GM23338 (cell line): Measurements from ENCODE around the gene HNF4A. TPM values are rescaled to one million over a fixed set of nuclear protein-coding genes. Genes with fewer than 3 reads are reported as not detected.

Experiments used
- ATAC-seq: fragments of 200-7000 bp; cut with Tn5 transposase; 3 replicates; pipeline ENCODE4 v1.9.1; 2020
- DNase-seq: peaks from one replicate; pipeline ENCODE4 v3.0.0-alpha.2; 2015; ENCODE audit warnings: low spot score
- H2AFZ ChIP-seq: fragments of 200-600 bp; sonication (generic); 2 replicates; pipeline ENCODE4 v1.8.0; 2016; ENCODE audit warnings: antibody characterized with exemption, mild to moderate bottlenecking, moderate library complexity
- H3F3A ChIP-seq: fragments of 200-600 bp; sonication (generic); replicated peaks from 2 replicates; pipeline ENCODE4 v1.8.0; 2017; ENCODE audit warnings: antibody characterized with exemption, mixed run types, low read depth
- H3K27ac ChIP-seq: fragments of 200-600 bp; sonication (generic); 2 replicates; pipeline ENCODE4 v1.6.1; 2016; ENCODE audit warnings: low read depth
- H3K27me3 ChIP-seq: fragments of 200-600 bp; sonication (generic); 2 replicates; pipeline ENCODE4 v1.8.0; 2016; ENCODE audit warnings: mild to moderate bottlenecking, mixed run types, moderate library complexity; ENCODE audit not compliant: insufficient read depth
- H3K36me3 ChIP-seq: fragments of 200-600 bp; sonication (generic); 2 replicates; pipeline ENCODE4 v1.8.0; 2016; ENCODE audit warnings: mild to moderate bottlenecking; ENCODE audit not compliant: insufficient read depth
- H3K4me1 ChIP-seq: fragments of 200-600 bp; sonication (generic); 2 replicates; pipeline ENCODE4 v1.8.0; 2016; ENCODE audit warnings: mild to moderate bottlenecking, moderate library complexity; ENCODE audit not compliant: insufficient read depth
- H3K4me2 ChIP-seq: fragments of 200-600 bp; sonication (generic); 2 replicates; pipeline ENCODE4 v1.7.1; 2017; ENCODE audit warnings: mixed run types
- H3K4me3 ChIP-seq: fragments of 200-600 bp; sonication (generic); 2 replicates; pipeline ENCODE4 v1.6.1; 2016; ENCODE audit warnings: mixed run types
- H3K79me2 ChIP-seq: fragments of 200-600 bp; sonication (generic); replicated peaks from 2 replicates; pipeline ENCODE4 v1.8.0; 2017; ENCODE audit warnings: mild to moderate bottlenecking; ENCODE audit not compliant: insufficient read depth
- H3K9me2 ChIP-seq: fragments of 200-600 bp; sonication (generic); 2 replicates; pipeline ENCODE4 v1.8.0; 2017; ENCODE audit not compliant: insufficient read depth
- H4K20me1 ChIP-seq: fragments of 200-600 bp; sonication (generic); replicated peaks from 2 replicates; pipeline ENCODE4 v1.8.0; 2017; ENCODE audit warnings: mild to moderate bottlenecking; ENCODE audit not compliant: insufficient read depth
- H3K27ac Mint-ChIP-seq: 2 replicates; pipeline ENCODE4 v1.8.0; 2020; ENCODE audit warnings: inconsistent platforms, mild to moderate bottlenecking, moderate library complexity, mixed read lengths
- H3K27me3 Mint-ChIP-seq: 3 replicates; pipeline ENCODE4 v1.8.0; 2022; ENCODE audit warnings: low read depth, mild to moderate bottlenecking, moderate library complexity, mixed read lengths, inconsistent platforms; ENCODE audit not compliant: insufficient read depth, poor library complexity
- H3K36me3 Mint-ChIP-seq: 3 replicates; pipeline ENCODE4 v1.8.0; 2021; ENCODE audit warnings: low read depth, mild to moderate bottlenecking, inconsistent platforms, moderate library complexity, mixed read lengths
- H3K4me1 Mint-ChIP-seq: 3 replicates; pipeline ENCODE4 v1.8.0; 2020; ENCODE audit warnings: mild to moderate bottlenecking, inconsistent platforms, mixed read lengths
- H3K4me3 Mint-ChIP-seq: 3 replicates; pipeline ENCODE4 v1.8.0; 2021; ENCODE audit warnings: moderate library complexity, mild to moderate bottlenecking, inconsistent platforms, mixed read lengths
- H3K9me3 Mint-ChIP-seq: 3 replicates; pipeline ENCODE4 v1.8.0; 2020; ENCODE audit warnings: moderate library complexity, mild to moderate bottlenecking, inconsistent platforms, mixed read lengths
- CREB1 ChIP-seq: fragments of 250-450 bp; sonication (Bioruptor Pico); IDR thresholded peaks from 2 replicates; pipeline ENCODE4 v1.5.0; 2020; ENCODE audit warnings: low read depth, mild to moderate bottlenecking, moderate library complexity
- ETS1 ChIP-seq: IDR thresholded peaks from 2 replicates; pipeline ENCODE4 v1.6.1; 2016; ENCODE audit warnings: antibody characterized with exemption
- EZH2 ChIP-seq: fragments of 200-600 bp; sonication (generic); IDR thresholded peaks from one replicate; pipeline ENCODE4 v1.8.0; 2017; ENCODE audit warnings: antibody characterized with exemption, mild to moderate bottlenecking, low read depth; ENCODE audit not compliant: unreplicated experiment
- EZH2phosphoT487 ChIP-seq: fragments of 200-600 bp; sonication (generic); IDR thresholded peaks from one replicate; pipeline ENCODE4 v1.8.1; 2018; ENCODE audit warnings: antibody characterized with exemption; ENCODE audit not compliant: unreplicated experiment
- JUNB ChIP-seq: IDR thresholded peaks from one replicate; pipeline ENCODE4 v1.6.1; 2016; ENCODE audit warnings: antibody characterized with exemption; ENCODE audit not compliant: unreplicated experiment
- NANOG ChIP-seq: IDR thresholded peaks from 2 replicates; pipeline ENCODE4 v1.6.1; 2016; ENCODE audit warnings: antibody characterized with exemption, borderline replicate concordance
- POLR2AphosphoS5 ChIP-seq: IDR thresholded peaks from 2 replicates; pipeline ENCODE4 v1.6.1; 2016; ENCODE audit warnings: antibody characterized with exemption, low read depth
- REST ChIP-seq: IDR thresholded peaks from one replicate; pipeline ENCODE4 v1.6.1; 2018; ENCODE audit warnings: antibody characterized with exemption; ENCODE audit not compliant: unreplicated experiment
- STAT1 ChIP-seq: IDR thresholded peaks from one replicate; pipeline ENCODE4 v1.6.1; 2016; ENCODE audit warnings: antibody characterized with exemption; ENCODE audit not compliant: unreplicated experiment
- ZNF114 ChIP-seq: fragments of 250-450 bp; sonication (Bioruptor Pico); IDR thresholded peaks from 2 replicates; pipeline ENCODE4 v1.5.0; 2020; ENCODE audit warnings: mild to moderate bottlenecking, moderate library complexity
- ZNF331 ChIP-seq: fragments of 250-450 bp; sonication (Bioruptor Pico); IDR thresholded peaks from 2 replicates; pipeline ENCODE4 v1.5.0; 2020; ENCODE audit warnings: low read depth, mild to moderate bottlenecking, moderate library complexity
- polyA plus RNA-seq: library from polyadenylated mRNA; unstranded; fragments of >200 nt; fragmentation: Nextera tagmentation; extraction: Ambion mirVana; gene quantifications from 2 replicates; pipeline ENCODE4 v1.2.1, GENCODE V29; 2016
- total RNA-seq: library from RNA; depleted of rRNA; stranded (reverse); fragments of >200 nt; shearing (Covaris generic); gene quantifications from 2 replicates; pipeline ENCODE4 v1.2.3, GENCODE V29; 2014
- TF ChIP-seq, protein P1 (sequence below), 2 experiments: fragments of 200-600 bp in 1 of 2; sonication (generic) in 1 of 2; conservative IDR thresholded peaks; 2 replicates each; pipeline versions ENCODE4 v1.5.1 to v1.6.1; 2016 to 2017; ENCODE audit warnings: antibody characterized with exemption in 2 of 2, low read depth in 2 of 2, mild to moderate bottlenecking in 2 of 2, moderate library complexity in 1 of 2
- TF ChIP-seq, protein P2 (sequence below): fragments of 250-450 bp; sonication (Bioruptor Pico); IDR thresholded peaks from 2 replicates; pipeline ENCODE4 v1.5.0; 2020; ENCODE audit warnings: mild to moderate bottlenecking, moderate library complexity

Gene HNF4A
- total and polyA plus RNA-seq, 2 experiments from 2014 or later: not detected

DNA sequence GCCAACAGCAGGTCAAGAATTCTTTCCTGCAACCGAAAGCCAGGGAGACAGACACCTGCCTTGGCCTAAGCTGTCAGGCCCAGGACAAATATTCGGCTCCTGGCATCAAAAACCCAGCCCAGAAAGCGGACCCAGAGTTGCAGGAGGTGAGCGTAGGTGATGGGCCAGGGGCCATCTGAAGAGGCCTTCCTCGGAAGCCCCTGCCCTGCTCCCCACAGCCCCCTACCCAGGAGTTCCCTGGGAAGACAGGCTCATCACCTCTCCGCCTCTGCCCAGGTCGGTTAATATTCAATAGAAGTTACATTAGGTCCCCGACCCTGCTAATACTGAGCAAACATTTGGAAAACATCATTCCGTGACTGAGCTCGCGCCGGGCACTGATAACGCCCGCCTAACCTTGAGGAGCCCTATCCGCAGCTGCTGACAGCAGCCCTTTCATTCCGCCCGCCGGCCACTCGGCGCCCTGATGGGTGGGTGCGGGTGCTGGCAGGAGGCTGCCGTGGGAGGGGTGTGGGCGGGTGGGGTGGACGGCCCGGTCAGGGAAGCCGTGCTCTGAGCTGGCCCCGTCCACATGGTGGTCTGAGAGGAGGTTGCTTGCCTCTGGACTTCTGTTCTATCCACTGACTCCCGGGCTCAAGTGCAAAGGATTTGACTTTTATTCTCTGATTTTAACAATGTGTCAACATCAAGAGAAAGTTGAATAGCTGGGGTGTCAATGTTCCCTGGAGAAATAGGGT lies 55.7 kb downstream of the HNF4A start:
- Mint-ChIP-seq H3K27me3 (peaks cover 7% of the 10 kb centered on the region), H3K9me3 (no peaks in the 10 kb centered on the region), H3K4me3 (no peak overlapping the region), H3K27ac (no peak overlapping the region), H3K36me3 (no peaks in the 10 kb centered on the region), H3K4me1 (peaks cover 7% of the 10 kb centered on the region; the same call in 2 of the 3 replicates)
- ATAC-seq (no peak), DNase-seq (no peak)
- no peak overlapping the region for H2AFZ ChIP-seq
- H4K20me1 ChIP-seq: no peaks in the 10 kb centered on the region
- no peak overlapping the region for H3K27ac ChIP-seq
- no peaks in the 10 kb centered on the region for H3K4me1 ChIP-seq
- H3K4me2 ChIP-seq: no peak overlapping the region
- H3K4me3 ChIP-seq: no peak overlapping the region
- H3K36me3 ChIP-seq: no peaks in the 10 kb centered on the region
- TF ChIP-seq EZH2 (no peak), ZNF114 (no peak), ZNF331 (no peak), JUNB (no peak), STAT1 (no peak), NANOG (no peak), POLR2AphosphoS5 (no peak), EZH2phosphoT487 (no peak), CREB1 (CRISPR knock-in tag) (no peak), ETS1 (no peak), REST (no peak)
- TF ChIP-seq, protein P1, sequence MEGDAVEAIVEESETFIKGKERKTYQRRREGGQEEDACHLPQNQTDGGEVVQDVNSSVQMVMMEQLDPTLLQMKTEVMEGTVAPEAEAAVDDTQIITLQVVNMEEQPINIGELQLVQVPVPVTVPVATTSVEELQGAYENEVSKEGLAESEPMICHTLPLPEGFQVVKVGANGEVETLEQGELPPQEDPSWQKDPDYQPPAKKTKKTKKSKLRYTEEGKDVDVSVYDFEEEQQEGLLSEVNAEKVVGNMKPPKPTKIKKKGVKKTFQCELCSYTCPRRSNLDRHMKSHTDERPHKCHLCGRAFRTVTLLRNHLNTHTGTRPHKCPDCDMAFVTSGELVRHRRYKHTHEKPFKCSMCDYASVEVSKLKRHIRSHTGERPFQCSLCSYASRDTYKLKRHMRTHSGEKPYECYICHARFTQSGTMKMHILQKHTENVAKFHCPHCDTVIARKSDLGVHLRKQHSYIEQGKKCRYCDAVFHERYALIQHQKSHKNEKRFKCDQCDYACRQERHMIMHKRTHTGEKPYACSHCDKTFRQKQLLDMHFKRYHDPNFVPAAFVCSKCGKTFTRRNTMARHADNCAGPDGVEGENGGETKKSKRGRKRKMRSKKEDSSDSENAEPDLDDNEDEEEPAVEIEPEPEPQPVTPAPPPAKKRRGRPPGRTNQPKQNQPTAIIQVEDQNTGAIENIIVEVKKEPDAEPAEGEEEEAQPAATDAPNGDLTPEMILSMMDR (conservative IDR thresholded peaks at IDR 0.05; ENCODE audit: low read depth in 2 of 2): no peak
- TF ChIP-seq, protein P2, sequence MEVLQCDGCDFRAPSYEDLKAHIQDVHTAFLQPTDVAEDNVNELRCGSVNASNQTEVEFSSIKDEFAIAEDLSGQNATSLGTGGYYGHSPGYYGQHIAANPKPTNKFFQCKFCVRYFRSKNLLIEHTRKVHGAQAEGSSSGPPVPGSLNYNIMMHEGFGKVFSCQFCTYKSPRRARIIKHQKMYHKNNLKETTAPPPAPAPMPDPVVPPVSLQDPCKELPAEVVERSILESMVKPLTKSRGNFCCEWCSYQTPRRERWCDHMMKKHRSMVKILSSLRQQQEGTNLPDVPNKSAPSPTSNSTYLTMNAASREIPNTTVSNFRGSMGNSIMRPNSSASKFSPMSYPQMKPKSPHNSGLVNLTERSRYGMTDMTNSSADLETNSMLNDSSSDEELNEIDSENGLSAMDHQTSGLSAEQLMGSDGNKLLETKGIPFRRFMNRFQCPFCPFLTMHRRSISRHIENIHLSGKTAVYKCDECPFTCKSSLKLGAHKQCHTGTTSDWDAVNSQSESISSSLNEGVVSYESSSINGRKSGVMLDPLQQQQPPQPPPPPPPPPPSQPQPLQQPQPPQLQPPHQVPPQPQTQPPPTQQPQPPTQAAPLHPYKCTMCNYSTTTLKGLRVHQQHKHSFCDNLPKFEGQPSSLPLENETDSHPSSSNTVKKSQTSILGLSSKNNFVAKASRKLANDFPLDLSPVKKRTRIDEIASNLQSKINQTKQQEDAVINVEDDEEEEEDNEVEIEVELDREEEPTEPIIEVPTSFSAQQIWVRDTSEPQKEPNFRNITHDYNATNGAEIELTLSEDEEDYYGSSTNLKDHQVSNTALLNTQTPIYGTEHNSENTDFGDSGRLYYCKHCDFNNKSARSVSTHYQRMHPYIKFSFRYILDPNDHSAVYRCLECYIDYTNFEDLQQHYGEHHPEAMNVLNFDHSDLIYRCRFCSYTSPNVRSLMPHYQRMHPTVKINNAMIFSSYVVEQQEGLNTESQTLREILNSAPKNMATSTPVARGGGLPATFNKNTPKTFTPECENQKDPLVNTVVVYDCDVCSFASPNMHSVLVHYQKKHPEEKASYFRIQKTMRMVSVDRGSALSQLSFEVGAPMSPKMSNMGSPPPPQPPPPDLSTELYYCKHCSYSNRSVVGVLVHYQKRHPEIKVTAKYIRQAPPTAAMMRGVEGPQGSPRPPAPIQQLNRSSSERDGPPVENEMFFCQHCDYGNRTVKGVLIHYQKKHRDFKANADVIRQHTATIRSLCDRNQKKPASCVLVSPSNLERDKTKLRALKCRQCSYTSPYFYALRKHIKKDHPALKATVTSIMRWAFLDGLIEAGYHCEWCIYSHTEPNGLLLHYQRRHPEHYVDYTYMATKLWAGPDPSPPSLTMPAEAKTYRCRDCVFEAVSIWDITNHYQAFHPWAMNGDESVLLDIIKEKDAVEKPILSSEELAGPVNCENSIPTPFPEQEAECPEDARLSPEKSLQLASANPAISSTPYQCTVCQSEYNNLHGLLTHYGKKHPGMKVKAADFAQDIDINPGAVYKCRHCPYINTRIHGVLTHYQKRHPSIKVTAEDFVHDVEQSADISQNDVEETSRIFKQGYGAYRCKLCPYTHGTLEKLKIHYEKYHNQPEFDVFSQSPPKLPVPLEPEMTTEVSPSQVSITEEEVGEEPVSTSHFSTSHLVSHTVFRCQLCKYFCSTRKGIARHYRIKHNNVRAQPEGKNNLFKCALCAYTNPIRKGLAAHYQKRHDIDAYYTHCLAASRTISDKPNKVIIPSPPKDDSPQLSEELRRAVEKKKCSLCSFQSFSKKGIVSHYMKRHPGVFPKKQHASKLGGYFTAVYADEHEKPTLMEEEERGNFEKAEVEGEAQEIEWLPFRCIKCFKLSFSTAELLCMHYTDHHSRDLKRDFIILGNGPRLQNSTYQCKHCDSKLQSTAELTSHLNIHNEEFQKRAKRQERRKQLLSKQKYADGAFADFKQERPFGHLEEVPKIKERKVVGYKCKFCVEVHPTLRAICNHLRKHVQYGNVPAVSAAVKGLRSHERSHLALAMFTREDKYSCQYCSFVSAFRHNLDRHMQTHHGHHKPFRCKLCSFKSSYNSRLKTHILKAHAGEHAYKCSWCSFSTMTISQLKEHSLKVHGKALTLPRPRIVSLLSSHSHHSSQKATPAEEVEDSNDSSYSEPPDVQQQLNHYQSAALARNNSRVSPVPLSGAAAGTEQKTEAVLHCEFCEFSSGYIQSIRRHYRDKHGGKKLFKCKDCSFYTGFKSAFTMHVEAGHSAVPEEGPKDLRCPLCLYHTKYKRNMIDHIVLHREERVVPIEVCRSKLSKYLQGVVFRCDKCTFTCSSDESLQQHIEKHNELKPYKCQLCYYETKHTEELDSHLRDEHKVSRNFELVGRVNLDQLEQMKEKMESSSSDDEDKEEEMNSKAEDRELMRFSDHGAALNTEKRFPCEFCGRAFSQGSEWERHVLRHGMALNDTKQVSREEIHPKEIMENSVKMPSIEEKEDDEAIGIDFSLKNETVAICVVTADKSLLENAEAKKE (CRISPR knock-in tag): no peak
- H3F3A ChIP-seq: no peaks in the 10 kb centered on the region
- H3K79me2 ChIP-seq: no peaks in the 10 kb centered on the region
- no peaks in the 10 kb centered on the region for H3K9me2 ChIP-seq
- no peaks in the 10 kb centered on the region for H3K27me3 ChIP-seq
